GM19351 (cell line): ENCODE results near the gene FOXN3.
"Not testable (repeated sequence)": the region's sequence is repeated elsewhere in the genome, so short reads cannot be mapped to it uniquely, and the experiment has no call there.

Source experiments
- ATAC-seq: cut with Tn5 transposase; IDR thresholded peaks from one replicate; pipeline ENCODE4 v1.9.1; 2021; ENCODE audit warnings: mild to moderate bottlenecking, moderate library complexity; ENCODE audit not compliant: unreplicated experiment

The FOXN3 gene

DNA sequence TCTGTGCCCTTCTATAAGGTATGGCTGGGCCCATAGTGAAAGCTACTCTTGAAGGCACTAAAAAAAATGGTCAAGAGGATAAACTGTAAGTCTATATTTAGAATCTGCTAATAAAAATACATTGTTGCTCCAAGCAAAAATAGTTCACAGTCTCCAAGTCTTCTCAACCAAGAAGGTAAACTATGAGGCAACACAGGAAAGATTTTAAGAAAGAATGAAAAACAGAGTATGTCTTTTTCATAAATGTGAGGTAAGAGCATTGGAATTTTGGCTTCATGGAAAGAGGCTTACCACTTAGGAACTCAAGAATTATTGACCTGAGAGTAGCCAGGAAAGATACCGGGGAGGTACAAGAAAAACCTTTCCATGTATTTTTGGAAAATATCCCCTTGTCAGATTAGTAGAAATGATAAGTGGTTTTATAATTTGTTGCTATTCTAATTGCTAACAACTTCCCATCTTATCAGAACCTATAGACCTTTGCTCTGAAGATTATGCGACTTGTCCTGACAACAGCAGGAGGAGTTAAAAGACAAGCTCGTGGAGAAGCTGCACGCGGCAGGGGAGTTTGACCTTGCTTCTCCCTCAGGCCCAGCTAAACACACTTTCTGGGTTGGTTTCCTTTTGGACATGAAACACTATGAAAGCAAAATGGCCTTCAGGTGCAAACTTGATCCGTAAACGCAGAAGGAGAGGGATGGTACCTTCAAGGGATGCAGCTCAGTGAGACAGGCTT, 238.1 kb downstream of the FOXN3 start:
- no peak for ATAC-seq

DNA sequence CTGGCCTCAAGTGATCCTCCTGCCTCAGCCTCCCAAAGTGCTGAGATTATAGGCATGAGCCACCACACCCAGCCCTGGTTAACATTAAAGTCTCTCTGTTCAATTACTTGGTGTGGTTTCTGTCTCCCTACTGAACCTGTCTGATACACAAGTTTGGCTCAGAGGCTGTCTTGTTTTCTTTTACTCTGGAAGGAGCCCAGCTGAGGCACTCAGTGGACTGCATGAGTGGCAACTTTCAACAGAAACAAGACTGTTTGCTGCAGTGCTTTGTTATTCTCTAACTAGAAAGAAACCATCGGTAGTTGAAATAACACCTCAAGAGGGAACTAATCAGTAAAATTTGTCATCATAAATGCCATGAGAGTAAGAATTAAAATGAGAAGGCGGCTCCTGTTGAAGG, 238.7 kb downstream of the FOXN3 start:
- no peak for ATAC-seq

DNA sequence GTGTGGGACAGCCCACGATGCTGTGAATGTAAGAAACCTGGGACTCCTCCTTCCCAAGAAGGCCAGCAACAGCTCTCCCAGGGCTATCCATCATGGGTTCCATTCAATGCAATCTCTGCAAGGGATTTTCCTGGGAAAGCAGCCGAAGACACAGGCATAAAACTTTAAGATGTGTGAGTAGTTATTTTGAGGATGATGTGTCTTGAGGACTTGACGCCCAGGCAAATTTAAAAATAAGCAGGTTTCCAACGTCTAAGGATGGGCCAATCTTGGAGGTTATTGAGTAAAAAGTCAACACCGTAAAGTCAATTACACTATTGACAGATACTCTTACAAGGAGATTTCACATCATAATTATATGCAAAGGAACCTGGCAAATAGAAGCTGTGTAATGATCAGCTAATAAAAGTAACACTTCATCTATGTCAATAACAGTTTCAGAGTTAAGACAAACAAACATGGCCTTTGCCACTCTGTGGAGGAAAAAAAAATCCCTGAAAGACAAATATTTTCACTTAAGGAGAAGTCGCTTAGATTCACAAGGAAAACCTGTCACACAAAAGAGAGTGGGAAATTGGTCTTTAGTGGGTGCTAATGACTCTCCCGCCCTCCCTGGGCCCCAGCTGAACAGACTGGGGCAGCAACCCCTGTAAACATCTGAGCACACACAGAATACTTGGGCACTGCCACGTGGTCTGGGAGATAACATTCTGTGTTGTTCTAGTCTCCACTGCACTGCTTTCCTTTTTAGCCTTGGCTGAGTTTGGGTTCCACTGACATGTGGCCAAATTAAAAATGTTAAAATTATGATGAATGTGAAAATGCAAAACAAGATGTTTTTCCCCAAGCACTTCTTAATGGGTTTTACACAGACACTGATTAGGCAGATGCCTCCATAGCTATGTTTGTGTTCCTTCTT, 240.9 kb downstream of the FOXN3 start:
- ATAC-seq = no peak

DNA sequence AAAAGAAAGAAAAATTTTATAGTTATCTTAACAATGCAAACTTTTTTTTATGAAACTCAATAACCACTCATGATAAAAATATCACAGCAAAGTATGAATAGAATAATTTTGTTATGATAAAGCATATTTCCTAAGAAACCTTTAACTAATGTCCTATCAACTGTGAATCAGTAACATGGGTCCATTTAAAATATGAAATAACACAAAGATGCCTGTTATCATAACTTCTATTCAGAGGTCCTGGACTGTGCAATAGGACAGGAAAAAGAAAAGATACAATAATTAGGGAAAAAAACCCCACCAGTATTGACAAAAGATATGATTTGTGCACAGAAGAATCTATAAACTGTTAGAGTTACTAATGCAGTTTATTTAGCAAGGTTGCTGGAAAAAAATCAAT, 245.4 kb downstream of the FOXN3 start:
- ATAC-seq = no peak

DNA sequence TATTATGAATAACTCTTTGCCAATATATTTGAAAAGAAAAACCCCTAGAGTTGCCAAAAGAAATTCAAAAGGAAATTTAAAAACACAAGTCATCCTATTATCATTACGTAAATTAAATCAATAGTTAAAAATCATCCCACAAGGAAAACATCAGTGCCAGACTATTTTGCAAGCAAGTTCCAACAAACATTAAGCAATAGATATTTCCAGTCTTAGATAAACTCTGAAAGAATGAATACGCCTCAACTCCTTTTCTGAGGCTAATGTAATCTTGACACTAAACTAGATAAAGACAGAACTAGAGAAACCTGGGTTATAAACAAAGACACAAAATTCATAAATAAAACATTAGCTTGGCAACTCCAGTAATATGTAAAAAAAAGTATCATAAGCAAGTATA, 245.9 kb downstream of the FOXN3 start:
- no peak for ATAC-seq

DNA sequence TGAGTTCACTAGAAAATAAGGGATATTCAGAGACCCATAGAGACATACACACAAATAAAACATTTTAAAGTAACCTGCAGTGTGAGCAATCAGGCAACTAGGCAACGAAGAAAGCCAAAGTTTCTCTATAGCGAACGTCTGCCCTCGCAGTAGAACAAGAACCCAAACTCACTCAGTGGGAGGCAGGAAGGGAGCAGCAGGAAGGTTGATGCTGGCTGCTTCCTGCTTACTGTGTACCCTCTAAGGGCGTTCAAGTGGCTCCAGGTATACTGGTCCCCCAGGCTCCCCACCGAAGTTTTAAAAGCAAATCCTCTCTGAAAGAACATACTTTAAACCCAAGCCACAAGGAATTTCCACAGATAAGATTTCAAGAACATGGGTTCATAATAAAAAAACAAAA, 249.3 kb downstream of the FOXN3 start:
- ATAC-seq = no peak

DNA sequence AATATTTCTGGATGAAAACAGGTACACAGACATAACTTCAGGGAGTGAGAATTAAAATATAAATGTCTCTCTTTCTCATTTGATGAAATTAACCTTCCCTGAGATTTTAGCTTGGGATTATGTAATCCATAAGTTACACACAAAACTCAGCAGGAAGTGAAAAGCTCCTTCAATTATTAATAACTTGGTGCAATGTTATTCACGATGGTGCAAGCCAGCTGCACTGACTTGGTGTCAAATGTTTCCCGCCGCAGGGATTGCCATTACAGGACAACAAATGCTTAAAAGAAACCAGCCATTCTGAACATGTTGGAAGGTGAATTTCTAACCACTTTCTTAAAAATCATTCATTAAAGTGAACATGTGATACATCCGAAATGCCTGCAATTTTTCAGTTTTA, 250.4 kb downstream of the FOXN3 start:
- no peak for ATAC-seq

DNA sequence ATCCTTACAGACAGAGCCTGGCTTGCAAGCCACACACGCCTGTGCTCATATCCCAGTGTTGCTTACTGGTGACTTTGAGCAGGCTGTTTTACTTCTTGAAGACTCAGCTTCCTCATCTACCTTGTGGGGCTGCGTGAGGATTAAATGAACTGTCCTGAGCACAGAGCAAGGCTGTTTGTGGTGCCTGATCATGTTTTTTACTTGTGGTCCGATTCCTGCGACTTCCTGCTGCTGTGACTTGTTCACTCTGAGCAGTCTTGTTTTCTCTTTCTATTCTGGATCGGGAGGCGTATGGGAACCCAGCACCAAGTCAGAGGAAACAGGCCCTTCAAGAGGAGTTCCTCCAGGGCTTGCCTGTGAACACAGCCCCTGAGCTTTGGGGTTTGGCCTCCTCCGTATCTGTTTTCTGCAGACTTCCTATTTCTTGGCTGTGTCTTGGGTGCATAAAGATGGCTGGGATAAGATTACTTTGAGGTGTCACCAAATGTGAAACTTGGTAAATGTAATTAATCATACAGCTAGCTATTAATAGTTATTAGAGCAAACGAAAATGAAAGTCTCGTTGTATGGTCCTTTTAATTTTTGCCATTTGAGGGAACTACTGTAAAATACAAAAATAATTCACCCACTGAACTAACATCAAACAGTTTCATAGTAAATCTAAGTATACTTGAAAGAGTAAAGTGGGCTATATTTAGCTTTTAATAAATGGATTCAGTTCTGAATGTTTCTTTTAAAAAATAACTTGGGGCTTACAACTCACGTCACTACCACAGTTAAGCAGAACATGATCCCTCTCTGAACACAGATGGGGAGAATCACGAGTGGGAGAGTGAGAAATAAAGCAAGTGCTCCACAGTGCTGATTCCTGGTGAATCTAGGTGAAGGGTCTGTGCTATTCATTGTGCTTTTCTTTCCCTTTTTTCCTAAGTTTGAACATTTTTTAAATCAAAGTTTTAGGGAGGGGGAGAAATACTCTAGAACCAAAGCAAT, 251.5 kb downstream of the FOXN3 start:
- ATAC-seq = peak; percentile 65

DNA sequence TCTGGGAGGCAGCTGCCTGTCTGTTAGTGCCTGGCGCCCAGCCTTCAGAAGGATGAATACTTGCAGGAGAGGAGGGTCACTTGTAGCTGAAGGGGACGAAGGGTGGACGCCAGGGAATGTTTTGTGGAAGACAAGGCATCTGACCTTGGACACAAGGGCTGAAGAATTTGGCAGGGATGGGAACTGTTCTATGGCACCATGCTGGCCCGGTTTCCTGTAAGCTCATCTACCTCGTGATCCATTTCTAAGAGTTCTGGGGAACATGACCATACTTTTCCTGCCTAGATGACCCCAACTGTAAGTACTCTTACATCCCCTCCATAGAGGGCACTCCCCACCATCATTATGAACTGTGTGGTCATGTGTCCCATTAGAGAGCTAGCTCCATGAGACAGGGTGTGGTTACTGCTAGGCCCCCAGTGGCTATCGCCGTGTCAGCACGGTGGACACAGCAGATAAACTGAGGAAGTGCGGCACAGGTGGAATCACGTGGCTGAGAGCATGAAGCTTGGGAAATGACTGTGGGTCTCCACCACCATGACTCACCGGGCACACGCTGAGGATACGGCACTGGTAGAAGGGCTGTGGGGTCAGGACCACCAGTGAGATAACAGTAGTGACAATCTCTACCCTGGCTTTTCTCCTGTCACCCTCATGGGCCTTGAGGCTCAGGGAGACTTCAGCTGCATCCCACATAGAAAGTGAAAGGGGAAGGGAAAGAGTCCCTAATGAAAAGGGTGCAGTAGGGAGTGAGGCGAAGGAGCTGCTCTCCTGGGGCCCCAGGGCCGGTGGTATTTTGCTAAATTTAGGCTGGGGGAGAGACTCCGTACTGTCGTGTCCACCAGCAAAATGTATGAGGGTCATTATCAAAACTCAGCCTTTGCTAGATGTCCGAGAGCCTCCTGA, 252.6 kb downstream of the FOXN3 start:
- ATAC-seq = peak; percentile 35

DNA sequence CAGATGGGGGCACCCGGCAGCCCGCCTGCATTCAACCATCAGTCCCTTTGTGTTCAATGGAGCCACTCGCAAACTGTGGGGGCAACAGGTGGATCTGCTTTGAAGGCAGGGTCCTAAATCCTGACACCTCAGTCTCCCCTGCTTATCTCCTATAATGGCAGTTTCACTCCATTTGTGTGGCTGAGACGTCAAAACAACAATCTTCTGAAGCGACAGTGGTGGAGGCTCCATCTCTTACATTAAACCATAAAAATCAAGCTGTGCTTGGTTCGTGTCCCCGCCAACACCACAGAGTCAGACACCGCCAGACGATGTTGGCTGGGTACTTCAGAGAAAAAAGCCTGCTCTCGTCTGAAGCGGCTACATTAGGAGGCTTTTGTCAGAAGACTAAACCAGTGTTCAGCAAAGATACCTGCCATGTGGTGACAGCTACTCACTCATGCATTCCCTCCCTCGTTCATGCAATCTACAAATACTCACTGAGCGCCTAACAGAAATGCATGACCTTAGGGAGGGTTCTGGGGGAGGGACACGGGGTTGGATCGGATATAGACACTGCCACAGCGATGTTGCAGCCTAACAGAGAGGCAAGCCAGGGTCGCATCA, 253.9 kb downstream of the FOXN3 start:
- no peak for ATAC-seq

DNA sequence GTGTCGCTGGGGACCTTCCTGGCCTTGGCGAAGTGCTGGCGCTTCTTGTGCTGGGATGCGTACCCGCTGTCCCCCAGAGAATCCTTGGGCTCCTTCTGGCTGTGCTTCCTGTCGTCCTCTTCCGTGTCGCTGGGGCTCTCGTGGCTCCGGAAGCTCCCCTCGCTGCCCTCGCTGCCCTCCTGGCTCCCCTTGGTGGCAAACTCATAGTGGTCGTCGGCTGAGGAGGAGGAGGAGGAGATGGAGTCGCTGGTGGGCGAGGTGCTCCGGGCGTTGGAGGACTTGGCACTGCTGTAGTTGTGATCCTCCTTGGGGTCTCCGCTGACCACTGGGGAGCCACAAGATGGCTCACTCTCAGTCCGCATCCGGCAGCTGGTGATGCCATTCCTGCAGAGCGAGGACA, 254.4 kb downstream of the FOXN3 start:
- ATAC-seq = no peak

DNA sequence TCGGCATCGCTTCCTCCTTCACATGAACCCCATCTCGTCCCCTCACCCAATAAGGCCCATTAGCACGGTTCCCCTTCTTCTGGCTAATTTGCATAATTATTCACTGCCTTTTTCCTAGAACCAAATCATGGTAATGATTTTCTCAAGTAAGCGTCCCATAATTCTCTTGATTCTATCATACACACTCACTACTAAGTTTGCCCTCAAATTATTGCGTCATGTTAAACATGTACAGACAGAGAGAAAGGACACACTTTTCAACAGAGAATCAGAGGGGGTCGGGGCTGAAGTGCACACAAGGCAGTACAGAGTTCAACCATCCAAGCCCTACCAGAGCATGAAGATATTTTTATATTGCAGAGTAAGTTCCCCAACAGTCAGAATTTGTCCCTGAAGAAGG, 256.6 kb downstream of the FOXN3 start:
- no peak for ATAC-seq

DNA sequence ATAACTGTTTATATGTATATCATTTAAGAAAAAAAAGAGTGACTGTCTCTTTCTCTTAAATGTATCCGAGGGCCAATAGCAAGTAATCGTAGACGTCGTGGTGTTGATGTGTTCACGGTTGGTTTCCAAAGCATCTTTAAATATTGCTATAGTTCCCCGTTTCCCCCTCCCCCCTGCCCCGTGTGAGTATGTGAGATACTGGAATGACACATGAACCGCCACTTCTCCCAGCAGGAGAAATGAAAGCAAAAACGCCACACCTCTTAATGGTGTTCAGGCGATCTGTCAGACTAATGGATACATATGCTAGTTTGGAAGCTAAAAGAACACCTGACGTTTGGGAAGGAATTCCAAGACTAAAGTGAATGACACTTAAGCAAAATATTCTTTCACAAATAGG, 258.3 kb downstream of the FOXN3 start:
- no peak for ATAC-seq

DNA sequence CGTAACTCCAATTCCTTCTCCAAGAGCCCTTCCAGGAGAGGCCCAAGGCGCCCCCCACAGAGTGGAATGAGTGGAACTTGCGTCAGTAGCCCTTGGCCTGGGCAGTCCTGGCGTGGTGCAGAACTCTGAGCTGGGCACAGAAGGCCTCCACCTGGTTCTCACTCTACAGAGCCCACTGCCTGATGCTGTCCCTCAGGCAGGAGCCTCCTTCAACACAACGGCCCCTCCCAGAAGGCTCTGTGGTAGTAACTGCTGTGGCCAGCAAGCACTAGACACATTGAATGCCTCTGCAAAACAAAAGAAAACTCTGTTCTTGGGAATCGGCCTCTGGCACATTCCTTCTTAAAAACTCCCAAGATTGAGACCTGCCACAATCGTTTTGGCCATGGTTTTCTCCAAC, 258.9 kb downstream of the FOXN3 start:
- not testable (repeated sequence) for ATAC-seq

DNA sequence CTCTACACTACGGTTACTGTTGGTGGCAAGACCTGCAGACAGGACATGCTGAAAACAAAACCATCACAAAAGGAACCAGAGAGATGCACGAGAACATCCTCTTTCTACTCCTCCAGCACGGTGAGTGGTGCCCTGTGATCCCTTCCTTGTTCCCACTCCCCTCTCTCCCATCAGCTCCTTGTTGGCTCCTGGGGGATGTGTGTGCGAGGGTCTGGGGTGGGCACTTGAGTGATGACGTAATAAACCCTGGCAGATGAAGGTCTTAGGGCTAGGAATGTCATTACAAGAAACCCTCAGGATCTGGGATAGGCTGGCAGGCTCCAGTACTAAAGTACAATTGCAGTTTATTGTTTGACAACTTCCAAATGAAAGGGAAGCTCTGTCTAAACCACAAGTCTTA, 261.5 kb downstream of the FOXN3 start:
- no peak for ATAC-seq

DNA sequence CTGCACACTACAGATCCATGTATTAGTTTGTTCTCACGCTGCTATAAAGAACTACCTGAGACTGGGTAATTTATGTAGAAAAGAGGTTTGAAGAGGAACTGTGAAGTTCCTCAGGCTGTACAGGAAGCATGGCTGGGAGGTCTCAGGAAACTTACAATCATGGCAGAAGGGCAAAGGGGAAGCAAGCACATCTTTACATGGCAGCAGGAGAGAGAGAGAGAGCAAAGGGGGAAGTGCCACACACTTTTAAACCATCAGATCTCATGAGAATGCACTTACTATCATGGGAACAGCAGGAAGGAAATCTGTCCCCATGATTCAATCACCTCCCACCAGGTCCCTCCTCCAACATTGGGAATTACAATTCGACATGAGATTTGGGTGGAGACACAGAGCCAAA, 265.3 kb downstream of the FOXN3 start:
- not testable (repeated sequence) for ATAC-seq

DNA sequence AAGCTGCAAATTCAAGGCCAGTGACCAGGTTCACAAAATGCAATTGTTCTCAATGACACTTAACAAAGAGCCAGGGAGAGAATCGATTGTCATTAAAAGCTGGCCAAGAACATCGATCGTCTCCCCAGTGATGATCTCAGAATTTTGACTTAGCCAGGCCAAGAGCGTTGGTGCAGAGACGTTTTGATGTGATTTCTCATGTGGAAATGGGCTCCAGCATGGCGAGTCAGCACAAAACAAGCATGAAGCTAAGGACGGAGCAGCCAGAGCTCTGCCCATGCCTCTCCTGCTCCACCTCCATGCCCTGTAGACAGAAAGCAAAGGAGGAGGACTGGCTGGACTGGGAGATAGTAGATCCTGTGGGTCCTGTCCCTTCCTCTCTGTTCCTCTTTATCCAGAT, 270.8 kb downstream of the FOXN3 start:
- no peak for ATAC-seq

DNA sequence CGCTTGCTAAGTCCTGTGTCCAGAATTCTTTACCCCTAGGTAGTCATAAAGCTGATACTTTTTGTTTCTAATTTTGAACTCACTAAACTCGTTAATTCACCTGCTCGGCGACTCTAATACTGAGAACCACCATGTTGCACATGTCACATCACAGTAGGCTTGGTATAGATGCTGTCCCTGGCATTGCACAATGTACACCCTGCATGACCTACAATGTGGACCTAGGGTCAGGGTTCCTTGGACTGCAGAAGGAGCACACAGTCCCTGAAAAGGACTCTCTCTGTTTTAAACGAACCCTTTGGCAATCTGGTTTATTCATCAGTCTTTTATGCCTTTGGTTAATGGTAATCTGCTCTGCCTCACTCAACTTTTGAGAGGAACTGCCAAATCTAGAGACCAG, 272.4 kb downstream of the FOXN3 start:
- no peak for ATAC-seq

DNA sequence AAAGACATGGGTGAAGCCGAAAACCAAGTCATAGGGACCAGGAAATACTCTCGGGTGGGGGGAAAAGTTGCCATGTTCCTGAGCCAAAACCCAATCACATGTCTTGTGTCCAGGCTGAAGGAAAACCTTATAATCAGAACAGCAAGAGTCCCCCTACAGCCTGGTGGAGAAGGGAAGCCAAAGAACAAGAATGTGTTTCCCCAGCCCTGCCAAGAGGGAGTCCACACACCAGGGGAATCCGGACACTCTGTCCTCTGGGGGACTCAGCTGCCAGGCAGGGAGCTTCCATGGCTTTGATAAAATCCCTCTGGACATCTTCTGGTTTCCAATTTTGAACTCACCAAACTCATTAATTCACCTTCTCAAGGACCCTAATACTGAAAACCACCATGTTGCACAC, 273.0 kb downstream of the FOXN3 start:
- no peak for ATAC-seq

DNA sequence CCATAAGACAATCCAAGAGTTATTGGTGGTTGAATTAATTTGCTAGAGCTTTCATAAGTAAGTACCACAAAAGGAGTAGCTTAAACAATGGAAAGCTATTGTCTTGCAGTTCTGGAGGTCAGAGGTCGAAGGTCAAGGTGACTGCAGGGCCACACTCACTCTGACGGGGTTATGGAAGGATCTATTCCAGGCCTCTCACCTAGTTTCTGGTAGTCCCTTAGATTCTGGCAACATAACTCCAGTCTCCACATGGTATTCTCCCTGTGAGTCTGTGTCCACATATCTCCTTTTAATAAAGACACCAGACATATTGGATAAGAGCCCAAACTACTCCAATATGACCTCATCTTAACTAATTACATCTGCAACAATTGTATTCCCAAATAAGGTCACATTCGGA, 273.4 kb downstream of the FOXN3 start:
- no peak for ATAC-seq
